HG02678 (cell line): ENCODE measurements around the gene FOXF1.

Experiments
- ATAC-seq: cut with Tn5 transposase; IDR thresholded peaks from one replicate; pipeline ENCODE4 v1.9.1; 2021; ENCODE audit warnings: mild to moderate bottlenecking, moderate library complexity; ENCODE audit not compliant: unreplicated experiment

The FOXF1 gene

GRCh38 chr16:86510465-86511261 is at the start of gene FOXF1:
FOXF1 (plus strand) TSS chr16:86510527; CDS start chr16:86510570, 43 bp downstream.
- ATAC-seq = no peak

GRCh38 chr16:86461037-86461436 is 49.3 kb upstream of the FOXF1 start:
- no peak for ATAC-seq

GRCh38 chr16:86462334-86463084 is 47.8 kb upstream of the FOXF1 start:
- no peak for ATAC-seq

GRCh38 chr16:86464044-86464443 is 46.3 kb upstream of the FOXF1 start:
- ATAC-seq = no peak

- no peak for ATAC-seq
These were observed 44.9 kb upstream of the FOXF1 start for GRCh38 chr16:86465434-86465833.

- ATAC-seq = no peak
These were observed 43.5 kb upstream of the FOXF1 start for GRCh38 chr16:86466696-86467406.

GRCh38 chr16:86467490-86467889 is 42.8 kb upstream of the FOXF1 start:
- no peak for ATAC-seq

- ATAC-seq = no peak
These were observed 39.4 kb upstream of the FOXF1 start for GRCh38 chr16:86470964-86471363.

- no peak for ATAC-seq
These were observed 38.4 kb upstream of the FOXF1 start for GRCh38 chr16:86471896-86472295.

- no peak for ATAC-seq
These were observed 38.0 kb upstream of the FOXF1 start for GRCh38 chr16:86472366-86472765.

GRCh38 chr16:86476956-86477534 is 33.3 kb upstream of the FOXF1 start:
- ATAC-seq = no peak

GRCh38 chr16:86477642-86478041 is 32.7 kb upstream of the FOXF1 start:
- no peak for ATAC-seq

GRCh38 chr16:86478779-86479178 is 31.5 kb upstream of the FOXF1 start:
- no peak for ATAC-seq

GRCh38 chr16:86479419-86479818 is 30.9 kb upstream of the FOXF1 start:
- ATAC-seq = no peak

- no peak for ATAC-seq
These were observed 29.9 kb upstream of the FOXF1 start for GRCh38 chr16:86480444-86480843.

- no peak for ATAC-seq
These were observed 28.7 kb upstream of the FOXF1 start for GRCh38 chr16:86481607-86482006.

GRCh38 chr16:86484240-86484639 is 26.1 kb upstream of the FOXF1 start:
- no peak for ATAC-seq

- no peak for ATAC-seq
These were observed 24.6 kb upstream of the FOXF1 start for GRCh38 chr16:86485746-86486145.

- no peak for ATAC-seq
These were observed 19.3 kb upstream of the FOXF1 start for GRCh38 chr16:86490859-86491639.

- no peak for ATAC-seq
These were observed 18.7 kb upstream of the FOXF1 start for GRCh38 chr16:86491640-86492023.
